ENCODE measurements around the gene C10orf90.

DNA sequence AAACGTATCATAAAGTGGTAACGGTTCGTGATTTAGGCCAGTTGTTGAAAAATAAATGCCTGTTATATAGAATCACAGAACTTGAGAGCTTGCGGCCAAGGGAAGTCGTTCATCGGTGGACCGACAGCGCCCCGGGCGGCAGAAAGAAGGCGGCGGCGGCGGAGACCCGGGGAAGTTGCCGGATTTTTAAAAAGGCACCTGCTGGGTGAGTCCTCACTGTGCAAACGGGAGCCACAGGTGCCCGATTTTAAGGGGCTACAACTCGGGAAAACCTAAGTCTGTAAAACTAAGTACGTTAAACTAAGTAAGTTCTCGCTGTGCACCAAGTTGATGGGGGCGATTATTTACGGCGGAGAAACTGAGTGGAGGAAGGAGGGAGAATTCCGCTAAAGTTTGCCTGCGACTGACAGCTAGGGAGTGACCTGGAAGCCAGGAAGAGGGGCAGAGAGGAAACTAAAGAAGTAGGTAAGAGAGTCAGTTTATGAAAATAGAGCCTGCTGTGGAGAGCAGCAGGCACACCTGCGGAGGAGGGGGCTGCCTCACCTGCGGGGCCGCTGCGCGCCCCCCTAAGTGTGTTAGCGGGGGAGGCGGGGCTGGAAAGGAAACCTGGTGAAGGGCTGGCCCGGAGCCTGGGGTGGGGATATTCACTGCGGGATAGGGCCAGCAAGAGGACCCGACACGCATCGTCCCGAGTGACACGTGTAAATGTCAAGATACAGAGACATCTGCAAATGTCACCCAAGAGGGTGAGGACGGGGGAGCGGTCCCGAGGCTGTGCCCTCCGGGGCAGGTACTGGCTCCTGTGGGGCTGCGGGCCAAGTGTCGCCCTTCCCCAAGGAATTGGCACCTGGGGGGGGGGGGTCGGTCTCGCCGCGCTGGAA lies 283.2 kb downstream of the C10orf90 start:
- TF ChIP-seq, protein P1, sequence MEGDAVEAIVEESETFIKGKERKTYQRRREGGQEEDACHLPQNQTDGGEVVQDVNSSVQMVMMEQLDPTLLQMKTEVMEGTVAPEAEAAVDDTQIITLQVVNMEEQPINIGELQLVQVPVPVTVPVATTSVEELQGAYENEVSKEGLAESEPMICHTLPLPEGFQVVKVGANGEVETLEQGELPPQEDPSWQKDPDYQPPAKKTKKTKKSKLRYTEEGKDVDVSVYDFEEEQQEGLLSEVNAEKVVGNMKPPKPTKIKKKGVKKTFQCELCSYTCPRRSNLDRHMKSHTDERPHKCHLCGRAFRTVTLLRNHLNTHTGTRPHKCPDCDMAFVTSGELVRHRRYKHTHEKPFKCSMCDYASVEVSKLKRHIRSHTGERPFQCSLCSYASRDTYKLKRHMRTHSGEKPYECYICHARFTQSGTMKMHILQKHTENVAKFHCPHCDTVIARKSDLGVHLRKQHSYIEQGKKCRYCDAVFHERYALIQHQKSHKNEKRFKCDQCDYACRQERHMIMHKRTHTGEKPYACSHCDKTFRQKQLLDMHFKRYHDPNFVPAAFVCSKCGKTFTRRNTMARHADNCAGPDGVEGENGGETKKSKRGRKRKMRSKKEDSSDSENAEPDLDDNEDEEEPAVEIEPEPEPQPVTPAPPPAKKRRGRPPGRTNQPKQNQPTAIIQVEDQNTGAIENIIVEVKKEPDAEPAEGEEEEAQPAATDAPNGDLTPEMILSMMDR (IDR thresholded peaks at IDR 0.05), result peak; percentile 5 to 61 (median 52)
- no peak for TF ChIP-seq POLR2A (IDR thresholded peaks at IDR 0.05)
- no peak for TF ChIP-seq POLR2AphosphoS5 (IDR thresholded peaks at IDR 0.05)
- no peak for TF ChIP-seq EP300 (IDR thresholded peaks at IDR 0.05)
